IMR-90 (cell line): ENCODE results near the gene BRD4. TPM values are rescaled to one million over a fixed set of nuclear protein-coding genes. Genes with fewer than 3 reads are reported as not detected.
A peak's percentile ranks its signal among the peaks of the same experiment; 100 is the strongest.

Source experiments
- ATAC-seq: fragments of 200-7000 bp; cut with Tn5 transposase; 2 replicates; pipeline ENCODE4 v1.9.1; 2020; ENCODE audit warnings: low read depth, mild to moderate bottlenecking, moderate library complexity
- BruUV-seq: library from RNA; stranded (reverse); fragments of 400-500 nt; replicated peaks from 2 replicates; lab custom pipeline; 2021; lab: Mats Ljungman, UMichigan
- CTCF ChIA-PET: fragments of 300-600 bp; formaldehyde crosslinking; extraction: SDS; loops from one replicate; lab custom pipeline; 2021; ENCODE audit warnings: antibody characterized with exemption; lab: Yijun Ruan, JAX
- POLR2A ChIA-PET: fragments of 300-600 bp; sonication (Branson Sonifier 250); formaldehyde crosslinking; loops from one replicate; lab custom pipeline; 2022; ENCODE audit warnings: antibody characterized with exemption; ENCODE audit not compliant: unreplicated experiment; lab: Charles Lee
- DNase-seq: peaks from one replicate; pipeline ENCODE4 v3.0.0; 2013
- H2AFZ ChIP-seq: replicated peaks from 2 replicates; pipeline ENCODE3; 2013; ENCODE audit warnings: low read length, mild to moderate bottlenecking; ENCODE audit not compliant: poor library complexity
- H2AK5ac ChIP-seq: 2 replicates; pipeline ENCODE4 v1.6.1; 2013; ENCODE audit warnings: low read depth, low read length, inconsistent platforms
- H2AK9ac ChIP-seq: replicated peaks from 2 replicates; pipeline ENCODE3; 2013; ENCODE audit warnings: mild to moderate bottlenecking, low read depth, low read length, moderate library complexity; ENCODE audit not compliant: poor library complexity
- H2BK120ac ChIP-seq: 2 replicates; pipeline ENCODE4 v1.6.1; 2013; ENCODE audit warnings: low read depth, low read length, inconsistent platforms
- H2BK15ac ChIP-seq: 3 replicates; pipeline ENCODE4 v1.6.1; 2013; ENCODE audit warnings: low read depth, low read length, inconsistent platforms
- H2BK20ac ChIP-seq: 2 replicates; pipeline ENCODE4 v1.6.1; 2013; ENCODE audit warnings: low read depth, mild to moderate bottlenecking, inconsistent platforms, low read length, moderate library complexity
- H2BK5ac ChIP-seq: 2 replicates; pipeline ENCODE4 v1.6.1; 2013; ENCODE audit warnings: mild to moderate bottlenecking, low read depth, low read length, inconsistent platforms; ENCODE audit not compliant: poor library complexity, severe bottlenecking
- H3K14ac ChIP-seq: replicated peaks from 2 replicates; pipeline ENCODE4 v1.6.1; 2013; ENCODE audit warnings: low read depth, low read length, inconsistent platforms
- H3K18ac ChIP-seq: 2 replicates; pipeline ENCODE4 v1.6.1; 2013; ENCODE audit warnings: low read depth, low read length, control low read depth
- H3K23ac ChIP-seq: 2 replicates; pipeline ENCODE4 v1.6.1; 2013; ENCODE audit warnings: low read depth, low read length, inconsistent platforms
- H3K27ac ChIP-seq: 2 replicates; pipeline ENCODE4 v1.5.1; 2013; ENCODE audit warnings: mild to moderate bottlenecking, control low read depth, low read length; ENCODE audit not compliant: insufficient read depth
- H3K27me3 ChIP-seq: 2 replicates; pipeline ENCODE4 v1.6.1; 2013; ENCODE audit warnings: low read length; ENCODE audit not compliant: control insufficient read depth, insufficient read depth
- H3K36me3 ChIP-seq: 2 replicates; pipeline ENCODE4 v1.6.1; 2013; ENCODE audit warnings: low read length, mixed read lengths; ENCODE audit not compliant: control insufficient read depth, insufficient read depth
- H3K4ac ChIP-seq: 2 replicates; pipeline ENCODE4 v1.6.1; 2013; ENCODE audit warnings: low read depth, low read length, inconsistent platforms
- H3K4me1 ChIP-seq: 2 replicates; pipeline ENCODE4 v1.6.1; 2013; ENCODE audit warnings: low read length, mixed read lengths; ENCODE audit not compliant: control insufficient read depth, insufficient read depth
- H3K4me2 ChIP-seq: 2 replicates; pipeline ENCODE4 v1.6.1; 2013; ENCODE audit warnings: low read depth, mild to moderate bottlenecking, control low read depth, low read length, moderate library complexity
- H3K4me3 ChIP-seq: 2 replicates; pipeline ENCODE4 v1.5.1; 2013; ENCODE audit warnings: low read depth, mild to moderate bottlenecking, control low read depth, low read length, moderate library complexity; ENCODE audit not compliant: insufficient read depth
- H3K56ac ChIP-seq: 2 replicates; pipeline ENCODE4 v1.6.1; 2013; ENCODE audit warnings: low read length, inconsistent platforms; ENCODE audit not compliant: insufficient read depth; ENCODE audit errors: extremely low read depth
- H3K79me1 ChIP-seq, 2 experiments: 2 replicates each; pipeline ENCODE4 v1.6.1; 2013; ENCODE audit warnings: low read length in 2 of 2, inconsistent platforms in 1 of 2, low read depth in 1 of 2
- H3K9ac ChIP-seq: 2 replicates; pipeline ENCODE4 v1.6.1; 2013; ENCODE audit warnings: low read depth, low read length, control low read depth
- H3K9me1 ChIP-seq: 2 replicates; pipeline ENCODE4 v1.6.1; 2013; ENCODE audit warnings: low read length, inconsistent platforms; ENCODE audit not compliant: insufficient read depth
- H3K9me3 ChIP-seq: 2 replicates; pipeline ENCODE4 v1.6.1; 2013; ENCODE audit warnings: low read length; ENCODE audit not compliant: control insufficient read depth, insufficient read depth
- H4K20me1 ChIP-seq: 2 replicates; pipeline ENCODE4 v1.6.1; 2013; ENCODE audit warnings: low read length, inconsistent platforms; ENCODE audit not compliant: insufficient read depth
- H4K5ac ChIP-seq: 2 replicates; pipeline ENCODE4 v1.6.1; 2013; ENCODE audit warnings: mild to moderate bottlenecking, low read depth, low read length, control low read depth
- H4K8ac ChIP-seq, 2 experiments: 2 replicates each; pipeline ENCODE4 v1.6.1; 2013; ENCODE audit warnings: low read depth in 2 of 2, low read length in 2 of 2, control low read depth in 1 of 2, inconsistent platforms in 1 of 2
- H4K91ac ChIP-seq: 2 replicates; pipeline ENCODE4 v1.6.1; 2013; ENCODE audit warnings: low read depth, low read length, inconsistent platforms; ENCODE audit not compliant: insufficient read depth
- BHLHE40 ChIP-seq: fragments of 150-350 bp; IDR thresholded peaks from 2 replicates; pipeline ENCODE4 v1.6.1; 2016; ENCODE audit warnings: mild to moderate bottlenecking, low read depth, low read length
- MAZ ChIP-seq: IDR thresholded peaks from 2 replicates; pipeline ENCODE4 v1.6.1; 2012; ENCODE audit warnings: low read depth, mild to moderate bottlenecking, low read length, improper control_type of control experiment, moderate library complexity, borderline replicate concordance
- MXI1 ChIP-seq: IDR thresholded peaks from 2 replicates; pipeline ENCODE4 v1.6.1; 2012; ENCODE audit warnings: low read depth, mild to moderate bottlenecking, low read length, moderate library complexity, borderline replicate concordance
- RCOR1 ChIP-seq: IDR thresholded peaks from 2 replicates; pipeline ENCODE4 v1.6.1; 2012; ENCODE audit warnings: mild to moderate bottlenecking, low read length, improper control_type of control experiment; ENCODE audit not compliant: insufficient replicate concordance
- WGBS, 2 experiments: methylation state at CpG; one replicate each; pipeline versions ENCODE4 v1.1.5 to v1.1.7; 2013; ENCODE audit warnings: missing lambda C conversion rate in 2 of 2; ENCODE audit not compliant: insufficient read length in 1 of 2; ENCODE audit errors: extremely low coverage in 2 of 2; 5-methylcytosine and 5-hydroxymethylcytosine counted together
- dilution Hi-C: fragments of 300-500 bp; cut with HindIII; formaldehyde crosslinking; loops from one replicate; pipeline ENCODE4 v1.14.3; 2018; ENCODE audit warnings: low sequenced_read_pairs; ENCODE audit not compliant: unreplicated experiment
- in situ Hi-C: fragments of 300-500 bp; cut with MboI; formaldehyde crosslinking; loops from 3 replicates; pipeline ENCODE4 v1.14.3; 2019; ENCODE audit warnings: low sequenced_read_pairs, inconsistent platforms, mixed read lengths
- intact Hi-C: fragments of 100-400 bp; cut with micrococcal nuclease; formaldehyde crosslinking; loops from 2 replicates; pipeline ENCODE4 v1.10.0; 2022
- polyA plus RNA-seq, 3 experiments: library from polyadenylated mRNA; depleted of rRNA; stranded (reverse); fragments of >200 nt; gene quantifications; 2 replicates each; pipeline ENCODE4 v1.2.3, GENCODE V29; 2012; ENCODE audit warnings: low replicate concordance in 1 of 3
- total RNA-seq: library from RNA; depleted of rRNA; stranded (reverse); fragments of >200 nt; gene quantifications from 2 replicates; pipeline ENCODE4 v1.2.3, GENCODE V29; 2012
- TF ChIP-seq, protein P1 (sequence below): conservative IDR thresholded peaks from 2 replicates; pipeline ENCODE4 v1.5.1; 2012; ENCODE audit warnings: mild to moderate bottlenecking, low read depth, low read length, improper control_type of control experiment

Gene BRD4
- total and polyA plus RNA-seq, 2 of the 4 experiments (the other 2 are of a cell fraction), result 7.0 to 21.1 TPM

GRCh38 chr19:15241259-15241910 lies 91.0 kb downstream of the BRD4 start:
- Histone ChIP-seq H3K79me1 (peaks cover 28 to 65% of the 10 kb centered on the region in 2 experiments), H2AK9ac (no peak overlapping the region), H2BK20ac (no peak overlapping the region), H3K9me3 (no peaks in the 10 kb centered on the region), H3K9me1 (no peaks in the 10 kb centered on the region), H3K56ac (no peak overlapping the region), H3K9ac (no peak overlapping the region), H2AFZ (no peak overlapping the region), H2BK5ac (no peak overlapping the region), H3K14ac (no peak overlapping the region), H4K5ac (no peak overlapping the region), H2BK120ac (no peak overlapping the region), H3K4me1 (no peaks in the 10 kb centered on the region; the same call in 1 of the 2 replicates), H3K27ac (no peak overlapping the region), H3K27me3 (no peaks in the 10 kb centered on the region), H3K4ac (no peak overlapping the region), H3K4me3 (no peak overlapping the region), H2BK15ac (no peak overlapping the region), H4K8ac (no peak overlapping the region), H3K36me3 (peaks cover 83% of the 10 kb centered on the region), H3K18ac (no peak overlapping the region), H2AK5ac (no peak overlapping the region), H3K4me2 (no peak overlapping the region), H4K20me1 (peaks cover 24% of the 10 kb centered on the region), H3K23ac (no peak overlapping the region), H4K91ac (no peak overlapping the region)
- TF ChIP-seq RCOR1 (no peak), MAZ (no peak), BHLHE40 (no peak), MXI1 (no peak)
- TF ChIP-seq, protein P1, sequence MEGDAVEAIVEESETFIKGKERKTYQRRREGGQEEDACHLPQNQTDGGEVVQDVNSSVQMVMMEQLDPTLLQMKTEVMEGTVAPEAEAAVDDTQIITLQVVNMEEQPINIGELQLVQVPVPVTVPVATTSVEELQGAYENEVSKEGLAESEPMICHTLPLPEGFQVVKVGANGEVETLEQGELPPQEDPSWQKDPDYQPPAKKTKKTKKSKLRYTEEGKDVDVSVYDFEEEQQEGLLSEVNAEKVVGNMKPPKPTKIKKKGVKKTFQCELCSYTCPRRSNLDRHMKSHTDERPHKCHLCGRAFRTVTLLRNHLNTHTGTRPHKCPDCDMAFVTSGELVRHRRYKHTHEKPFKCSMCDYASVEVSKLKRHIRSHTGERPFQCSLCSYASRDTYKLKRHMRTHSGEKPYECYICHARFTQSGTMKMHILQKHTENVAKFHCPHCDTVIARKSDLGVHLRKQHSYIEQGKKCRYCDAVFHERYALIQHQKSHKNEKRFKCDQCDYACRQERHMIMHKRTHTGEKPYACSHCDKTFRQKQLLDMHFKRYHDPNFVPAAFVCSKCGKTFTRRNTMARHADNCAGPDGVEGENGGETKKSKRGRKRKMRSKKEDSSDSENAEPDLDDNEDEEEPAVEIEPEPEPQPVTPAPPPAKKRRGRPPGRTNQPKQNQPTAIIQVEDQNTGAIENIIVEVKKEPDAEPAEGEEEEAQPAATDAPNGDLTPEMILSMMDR, result no peak
- CTCF ChIA-PET, result no interaction called here
- POLR2A ChIA-PET, result no interaction called here
- dilution Hi-C loops, result no loop called here
- 86% methylated on average over 2 of the region's 9 CpGs; no CpG with 5 or more reads in 1 of the 2 experiments for whole genome bisulfite sequencing, 2 experiments
- in situ Hi-C loops, result no loop called here
- DNase-seq (peak; percentile 32), ATAC-seq (no peak)
- no TSS peak for BruUV-seq
- intact Hi-C loops, result no loop called here
